Ovary (tissue), 9 donors: ENCODE measurements around the gene USP20. TPM values are rescaled to one million over a fixed set of nuclear protein-coding genes. Genes with fewer than 3 reads are reported as not detected.

ENCODE experiments used
- DNase-seq, 5 donors: peaks; one replicate each; pipeline ENCODE4 v3.0.0-alpha.2; 2019 to 2020
- H3K27ac ChIP-seq, 2 donors: fragments of 200-600 bp; one replicate each; pipeline versions ENCODE4 v1.5.1 to v1.8.0; 2019 to 2022
- H3K27me3 ChIP-seq: fragments of 200-600 bp; one replicate; pipeline ENCODE4 v1.8.0; 2022
- H3K36me3 ChIP-seq: fragments of 200-600 bp; sonication (generic); one replicate; pipeline ENCODE4 v1.5.1; 2019
- H3K4me1 ChIP-seq: one replicate; pipeline ENCODE4 v1.8.1; 2013; ENCODE audit warnings: mild to moderate bottlenecking, moderate library complexity; ENCODE audit not compliant: insufficient read depth
- H3K4me3 ChIP-seq: fragments of 200-600 bp; sonication (generic); one replicate; pipeline ENCODE4 v1.5.1; 2017
- H3K9me3 ChIP-seq, 2 donors: fragments of 200-600 bp in 1 of 2; sonication (generic) in 1 of 2; one replicate each; pipeline versions ENCODE4 v1.5.1 to v1.8.1; 2013 to 2019; ENCODE audit warnings: mild to moderate bottlenecking in 1 of 2, moderate library complexity in 1 of 2
- EP300 ChIP-seq: sonication (generic); formaldehyde crosslinking; IDR thresholded peaks from one replicate; pipeline ENCODE4 v1.6.1; 2017; ENCODE audit warnings: antibody characterized with exemption
- POLR2A ChIP-seq: fragments of 450-650 bp; IDR thresholded peaks from one replicate; pipeline ENCODE4 v1.6.1; 2017; ENCODE audit warnings: antibody characterized with exemption, mild to moderate bottlenecking, moderate library complexity
- WGBS, 3 donors: extraction: QIAGEN DNeasy Blood & Tissue Kit in 1 of 3; methylation state at CpG; one replicate each; pipeline versions ENCODE4 v1.1.5 to v1.1.7; 2013 to 2017; 5-methylcytosine and 5-hydroxymethylcytosine counted together
- intact Hi-C, 4 donors: fragments of 100-400 bp; cut with DNase I; formaldehyde crosslinking; loops; one replicate each; pipeline versions ENCODE4 v1.11.0 to v1.15.1; 2022 to 2023
- polyA plus RNA-seq, 2 donors: library from polyadenylated mRNA; stranded (reverse); fragments of 200-250 nt in 1 of 2; fragments of 350-450 nt in 1 of 2; fragmentation: Illumina TruSeq in 1 of 2; extraction: RNeasy Lipid Tissue Mini Kit (QIAGEN cat#74804) in 1 of 2; gene quantifications; one replicate each; pipeline ENCODE4 v1.2.3, GENCODE V29; 2013 to 2014
- total RNA-seq, 7 donors: library from RNA; depleted of rRNA in 2 of 7; stranded (reverse); fragments of >200 nt in 2 of 7; fragmentation: NEBNext Ultra II Directional in 3 of 7; extraction: Animal tissue kit (Norgen Biotek cat#: 25700) in 3 of 7; gene quantifications; one replicate each; pipeline versions ENCODE4 v1.1.0 to v1.2.4, GENCODE V29; 2016 to 2023
- TF ChIP-seq, protein P1 (sequence below), 3 donors: fragments of 450-650 bp in 2 of 3; fragments of 200-600 bp in 1 of 3; IDR thresholded peaks; one replicate each; pipeline versions ENCODE4 v1.5.1 to v1.8.0; 2016 to 2022; ENCODE audit warnings: antibody characterized with exemption in 3 of 3, mild to moderate bottlenecking in 1 of 3
- donor health status: DM: no; HTN: no; CAD: no; lungs with moderate emphysema.
- donor health status: DM: no; HTN: no; CAD: no.
- donor health status: Bipolar disorder and iron deficiency.
- donor health status: DM: yes; HTN: yes; CAD: no.
- donor health status: DM: no; HTN: no; CAD: no.
- donor health status: DM: yes; HTN: yes; CAD: no.

USP20 gene
- total and polyA plus RNA-seq, 9 donors: 6.8 to 39.8 (median 30.7) TPM

DNA sequence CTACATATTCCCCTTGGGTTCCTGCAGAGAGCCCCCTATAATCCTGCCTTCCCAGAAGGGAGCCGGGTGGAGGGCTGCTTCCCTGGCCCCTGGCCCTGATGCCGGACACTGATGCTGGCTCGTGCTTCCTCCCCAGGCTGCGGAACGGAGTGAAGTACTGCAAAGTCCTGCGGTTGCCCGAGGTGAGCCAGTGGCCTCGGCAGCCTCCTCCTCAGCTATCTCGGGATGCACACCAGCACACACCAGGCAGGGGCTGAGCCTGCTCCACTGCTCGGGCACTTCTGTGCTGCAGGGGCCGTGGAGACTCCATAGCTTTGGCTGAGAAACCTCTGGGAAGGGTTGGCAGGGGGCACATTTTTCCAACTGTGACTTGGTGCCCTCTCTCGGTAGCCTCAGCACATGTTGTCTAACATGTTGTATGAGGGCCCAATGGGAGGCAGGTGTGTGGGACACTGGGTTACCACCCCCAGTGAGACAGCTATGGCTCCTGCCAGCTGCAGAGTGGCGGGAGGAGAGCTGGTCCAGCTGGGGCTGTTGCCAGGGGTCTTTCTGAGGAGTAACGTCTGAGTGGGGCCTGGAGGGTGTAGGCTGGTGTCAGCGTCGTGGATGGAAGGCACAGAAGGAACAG lies 38.4 kb downstream of the USP20 start:
- 78 to 80% (median 78%) methylated on average over 16 of the region's 16 CpGs for WGBS, 3 donors
- H3K27me3 ChIP-seq: no peaks in the 10 kb centered on the region
- no peak for DNase-seq
- TF ChIP-seq POLR2A (no peak), EP300 (no peak)
- TF ChIP-seq, protein P1, sequence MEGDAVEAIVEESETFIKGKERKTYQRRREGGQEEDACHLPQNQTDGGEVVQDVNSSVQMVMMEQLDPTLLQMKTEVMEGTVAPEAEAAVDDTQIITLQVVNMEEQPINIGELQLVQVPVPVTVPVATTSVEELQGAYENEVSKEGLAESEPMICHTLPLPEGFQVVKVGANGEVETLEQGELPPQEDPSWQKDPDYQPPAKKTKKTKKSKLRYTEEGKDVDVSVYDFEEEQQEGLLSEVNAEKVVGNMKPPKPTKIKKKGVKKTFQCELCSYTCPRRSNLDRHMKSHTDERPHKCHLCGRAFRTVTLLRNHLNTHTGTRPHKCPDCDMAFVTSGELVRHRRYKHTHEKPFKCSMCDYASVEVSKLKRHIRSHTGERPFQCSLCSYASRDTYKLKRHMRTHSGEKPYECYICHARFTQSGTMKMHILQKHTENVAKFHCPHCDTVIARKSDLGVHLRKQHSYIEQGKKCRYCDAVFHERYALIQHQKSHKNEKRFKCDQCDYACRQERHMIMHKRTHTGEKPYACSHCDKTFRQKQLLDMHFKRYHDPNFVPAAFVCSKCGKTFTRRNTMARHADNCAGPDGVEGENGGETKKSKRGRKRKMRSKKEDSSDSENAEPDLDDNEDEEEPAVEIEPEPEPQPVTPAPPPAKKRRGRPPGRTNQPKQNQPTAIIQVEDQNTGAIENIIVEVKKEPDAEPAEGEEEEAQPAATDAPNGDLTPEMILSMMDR (IDR thresholded peaks at IDR 0.05): no peak
- no peaks in the 10 kb centered on the region for H3K4me1 ChIP-seq
- H3K4me3 ChIP-seq: no peak overlapping the region
- no peaks in the 10 kb centered on the region for H3K9me3 ChIP-seq
- H3K36me3 ChIP-seq: no peaks in the 10 kb centered on the region
- intact Hi-C loops: no loop called here
- no peak overlapping the region for H3K27ac ChIP-seq

DNA sequence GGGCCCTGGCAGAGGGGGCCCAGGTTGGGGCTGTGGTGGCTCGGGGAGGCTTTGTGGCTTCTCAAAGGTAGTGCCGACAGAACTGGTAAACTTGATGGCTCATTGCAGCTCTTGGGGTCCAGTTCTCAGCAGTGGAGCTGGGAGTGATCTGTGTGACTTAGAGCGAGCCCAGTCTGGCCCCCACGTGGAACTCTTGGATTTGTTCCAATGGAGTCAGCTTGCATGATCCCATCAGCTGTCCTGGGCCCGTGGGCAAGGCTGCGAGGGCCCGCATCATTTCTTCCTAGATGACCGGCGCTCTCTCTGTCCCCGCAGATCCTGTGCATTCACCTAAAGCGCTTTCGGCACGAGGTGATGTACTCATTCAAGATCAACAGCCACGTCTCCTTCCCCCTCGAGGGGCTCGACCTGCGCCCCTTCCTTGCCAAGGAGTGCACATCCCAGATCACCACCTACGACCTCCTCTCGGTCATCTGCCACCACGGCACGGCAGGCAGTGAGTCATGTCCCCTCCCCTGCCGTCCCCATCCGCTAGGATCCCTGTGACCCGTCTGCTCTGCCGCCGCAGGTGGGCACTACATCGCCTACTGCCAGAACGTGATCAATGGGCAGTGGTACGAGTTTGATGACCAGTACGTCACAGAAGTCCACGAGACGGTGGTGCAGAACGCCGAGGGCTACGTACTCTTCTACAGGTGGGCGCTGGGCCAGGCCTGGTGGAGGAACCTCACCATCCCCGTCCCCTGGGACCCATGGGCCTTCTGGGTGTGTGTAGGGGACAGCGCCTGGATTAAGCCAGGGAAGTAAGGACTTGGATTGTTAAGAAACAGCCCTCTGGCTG lies 39.2 kb downstream of the USP20 start:
- H3K27ac ChIP-seq: no peak overlapping the region
- intact Hi-C loops: no loop called here

DNA sequence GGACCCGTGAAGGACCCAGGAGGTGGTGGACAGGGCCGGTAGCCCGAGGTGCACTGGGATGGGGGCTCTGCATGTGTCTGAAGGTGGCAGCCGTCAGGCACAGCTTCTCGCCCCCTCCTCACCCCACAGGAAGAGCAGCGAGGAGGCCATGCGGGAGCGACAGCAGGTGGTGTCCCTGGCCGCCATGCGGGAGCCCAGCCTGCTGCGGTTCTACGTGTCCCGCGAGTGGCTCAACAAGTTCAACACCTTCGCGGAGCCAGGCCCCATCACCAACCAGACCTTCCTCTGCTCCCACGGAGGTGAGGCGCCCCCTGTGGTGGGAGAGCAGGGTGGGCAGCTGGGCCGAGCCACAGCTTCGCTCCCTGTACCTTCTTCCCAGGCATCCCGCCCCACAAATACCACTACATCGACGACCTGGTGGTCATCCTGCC lies 39.9 kb downstream of the USP20 start:
- intact Hi-C loops: no loop called here
- Histone ChIP-seq H3K4me1 (no peaks in the 10 kb centered on the region), H3K27ac (no peak overlapping the region), H3K9me3 (no peaks in the 10 kb centered on the region), H3K27me3 (no peaks in the 10 kb centered on the region), H3K36me3 (no peaks in the 10 kb centered on the region), H3K4me3 (no peak overlapping the region)
- 74 to 89% (median 84%) methylated on average over 14 to 23 of the region's 23 CpGs for WGBS, 3 donors
- TF ChIP-seq EP300 (no peak), POLR2A (no peak)
- TF ChIP-seq, protein P1 (IDR thresholded peaks at IDR 0.05): no peak
- DNase-seq: no peak

More for the DNA sequence above, 39.2 kb downstream of the USP20 start:
- 88 to 89% (median 89%) methylated on average over 38 of the region's 38 CpGs for WGBS, 3 donors
- DNase-seq: no peak
- no peaks in the 10 kb centered on the region for H3K36me3 ChIP-seq
- no peaks in the 10 kb centered on the region for H3K4me1 ChIP-seq
- TF ChIP-seq POLR2A: no peak
- TF ChIP-seq, protein P1 (IDR thresholded peaks at IDR 0.05): no peak
- TF ChIP-seq EP300: no peak
- H3K4me3 ChIP-seq: no peak overlapping the region
- H3K27me3 ChIP-seq: no peaks in the 10 kb centered on the region
- H3K9me3 ChIP-seq: no peaks in the 10 kb centered on the region

DNA sequence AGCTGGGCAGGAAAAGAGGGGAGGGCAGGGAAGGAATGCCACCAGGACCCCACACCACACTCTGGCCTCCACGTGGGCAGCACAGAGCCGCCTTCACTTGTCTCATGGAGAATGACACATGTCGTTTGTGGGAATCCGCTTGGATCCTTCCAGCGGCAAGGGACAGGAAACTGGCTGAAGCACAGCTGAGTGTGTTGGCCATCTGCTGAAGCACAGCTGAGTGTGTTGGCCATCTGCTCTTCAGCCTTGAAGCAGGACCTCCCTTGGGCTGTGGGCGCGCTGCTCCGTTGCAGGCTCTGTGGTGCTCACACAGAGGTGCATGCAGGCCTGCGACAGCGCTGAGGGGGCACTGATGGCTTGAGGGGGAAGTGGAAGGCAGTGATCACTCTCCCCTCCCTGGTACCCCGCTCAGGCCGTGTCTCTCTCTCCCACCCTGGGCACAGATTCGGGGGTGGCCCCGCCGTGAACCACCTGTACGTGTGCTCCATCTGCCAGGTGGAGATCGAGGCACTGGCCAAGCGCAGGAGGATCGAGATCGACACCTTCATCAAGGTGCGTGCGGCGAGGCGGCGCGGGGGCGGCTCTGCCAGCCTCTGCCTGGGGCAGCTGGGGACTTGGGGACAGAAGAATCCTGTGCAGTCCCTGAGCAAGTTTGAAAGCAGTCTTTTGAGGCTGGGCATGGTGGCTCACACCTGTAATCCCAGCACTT lies 40.6 kb downstream of the USP20 start:
- 82 to 92% (median 87%) methylated on average over 25 to 27 of the region's 27 CpGs for WGBS, 3 donors
- no peaks in the 10 kb centered on the region for H3K27me3 ChIP-seq
- H3K9me3 ChIP-seq: no peaks in the 10 kb centered on the region
- H3K4me1 ChIP-seq: no peaks in the 10 kb centered on the region
- no peak for TF ChIP-seq EP300
- TF ChIP-seq, protein P1 (IDR thresholded peaks at IDR 0.05): no peak
- H3K27ac ChIP-seq: no peak overlapping the region
- intact Hi-C loops: no loop called here
- no peaks in the 10 kb centered on the region for H3K36me3 ChIP-seq
- DNase-seq: no peak
- no peak overlapping the region for H3K4me3 ChIP-seq
